Smooth muscle cell (in vitro differentiated cells): ENCODE results near the gene DDX4. TPM values are rescaled to one million over a fixed set of nuclear protein-coding genes. Genes with fewer than 3 reads are reported as not detected.

Experiments
- DNase-seq: peaks from one replicate; lab custom pipeline; 2025; ENCODE audit not compliant: unreplicated experiment; lab: John Stamatoyannopoulos, UW
- H2AFZ ChIP-seq: fragments of 200-600 bp; sonication (generic); 2 replicates; pipeline ENCODE4 v1.6.0; 2016; ENCODE audit warnings: antibody characterized with exemption, low read depth, mild to moderate bottlenecking
- H3F3A ChIP-seq: fragments of 200-600 bp; sonication (generic); 2 replicates; pipeline ENCODE4 v1.6.0; 2017; ENCODE audit warnings: antibody characterized with exemption, low read depth
- H3K27ac ChIP-seq: fragments of 200-600 bp; sonication (generic); 2 replicates; pipeline ENCODE4 v1.5.1; 2016; ENCODE audit warnings: low read depth, mild to moderate bottlenecking
- H3K27me3 ChIP-seq: fragments of 200-600 bp; sonication (generic); 2 replicates; pipeline ENCODE4 v1.6.1; 2016; ENCODE audit warnings: low read depth, mild to moderate bottlenecking
- H3K36me3 ChIP-seq: fragments of 200-600 bp; sonication (generic); 2 replicates; pipeline ENCODE4 v1.5.1; 2016; ENCODE audit warnings: low read depth
- H3K4me1 ChIP-seq: fragments of 200-600 bp; sonication (generic); 2 replicates; pipeline ENCODE4 v1.5.1; 2016; ENCODE audit warnings: low read depth
- H3K4me2 ChIP-seq: fragments of 200-600 bp; sonication (generic); 2 replicates; pipeline ENCODE4 v1.6.0; 2016; ENCODE audit warnings: mild to moderate bottlenecking
- H3K4me3 ChIP-seq: fragments of 200-600 bp; sonication (generic); 2 replicates; pipeline ENCODE4 v1.5.1; 2016; ENCODE audit warnings: mild to moderate bottlenecking
- H3K79me2 ChIP-seq: fragments of 200-600 bp; sonication (generic); 2 replicates; pipeline ENCODE4 v1.6.0; 2016; ENCODE audit warnings: low read depth, mild to moderate bottlenecking
- H3K9ac ChIP-seq: fragments of 200-600 bp; sonication (generic); 2 replicates; pipeline ENCODE4 v1.6.0; 2016; ENCODE audit warnings: low read depth
- H3K9me3 ChIP-seq: fragments of 200-600 bp; sonication (generic); replicated peaks from 2 replicates; pipeline ENCODE4 v1.5.1; 2016; ENCODE audit warnings: low read depth
- H4K20me1 ChIP-seq: fragments of 200-600 bp; sonication (generic); 2 replicates; pipeline ENCODE4 v1.6.0; 2016; ENCODE audit warnings: low read depth
- WGBS: methylation state at CpG from one replicate; pipeline ENCODE4 v1.1.7; 2016; ENCODE audit warnings: low lambda C conversion rate; 5-methylcytosine and 5-hydroxymethylcytosine counted together
- polyA plus RNA-seq: library from polyadenylated mRNA; unstranded; fragments of >200 nt; fragmentation: Nextera tagmentation; extraction: Ambion mirVana; gene quantifications from 2 replicates; pipeline ENCODE4 v1.2.1, GENCODE V29; 2016
- small RNA-seq: library from RNA; depleted of rRNA; stranded (forward); fragments of <200 nt; gene quantifications from one replicate; pipeline ENCODE3, GENCODE V24; 2014
- total RNA-seq: library from RNA; depleted of rRNA; stranded (reverse); fragments of >200 nt; gene quantifications from 2 replicates; pipeline ENCODE4 v1.2.3, GENCODE V29; 2014
- TF ChIP-seq, protein P1 (sequence below): fragments of 200-600 bp; sonication (generic); IDR thresholded peaks from 2 replicates; pipeline ENCODE4 v1.5.1; 2017; ENCODE audit warnings: borderline replicate concordance, mild to moderate bottlenecking, antibody characterized with exemption; ENCODE audit not compliant: insufficient read depth, poor library complexity, severe bottlenecking

DDX4 gene
- total and polyA plus RNA-seq, 2 experiments from 2014 or later: 0.09 TPM; not detected in 1

DNA sequence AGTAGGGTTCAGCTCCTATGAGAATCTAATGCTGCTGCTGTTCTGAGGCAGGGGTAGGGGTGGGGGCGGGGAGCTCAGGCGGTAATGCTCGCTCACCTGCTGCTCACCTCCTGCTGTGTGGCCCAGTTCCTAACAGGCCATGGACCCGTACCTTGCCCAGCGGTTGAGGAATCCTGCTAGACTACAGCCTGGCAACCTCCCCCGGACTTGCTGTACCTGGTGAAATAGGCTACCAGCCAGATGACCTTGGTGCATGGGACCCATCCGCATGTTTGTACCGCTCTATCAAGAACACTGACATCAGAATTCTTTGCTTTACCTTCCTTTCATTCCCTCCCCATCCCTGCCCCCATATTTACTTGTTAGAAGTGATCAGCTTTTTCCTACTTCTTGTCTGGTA is 128.6 kb downstream of the DDX4 start:
- H3K27me3 ChIP-seq: no peaks in the 10 kb centered on the region

More for the DNA sequence above, 128.6 kb downstream of the DDX4 start:
- WGBS: 96% methylated on average over 8 of the region's 8 CpGs
- DNase-seq: no peak
- no peaks in the 10 kb centered on the region for H3K79me2 ChIP-seq
- no peak overlapping the region for H3K9ac ChIP-seq
- peaks cover 4% of the 10 kb centered on the region for H3F3A ChIP-seq
- H4K20me1 ChIP-seq: no peaks in the 10 kb centered on the region
- H2AFZ ChIP-seq: no peak overlapping the region
- H3K4me1 ChIP-seq: peaks cover 12% of the 10 kb centered on the region
- no peaks in the 10 kb centered on the region for H3K36me3 ChIP-seq
- H3K9me3 ChIP-seq: no peaks in the 10 kb centered on the region
- no peak overlapping the region for H3K4me3 ChIP-seq
- TF ChIP-seq, protein P1, sequence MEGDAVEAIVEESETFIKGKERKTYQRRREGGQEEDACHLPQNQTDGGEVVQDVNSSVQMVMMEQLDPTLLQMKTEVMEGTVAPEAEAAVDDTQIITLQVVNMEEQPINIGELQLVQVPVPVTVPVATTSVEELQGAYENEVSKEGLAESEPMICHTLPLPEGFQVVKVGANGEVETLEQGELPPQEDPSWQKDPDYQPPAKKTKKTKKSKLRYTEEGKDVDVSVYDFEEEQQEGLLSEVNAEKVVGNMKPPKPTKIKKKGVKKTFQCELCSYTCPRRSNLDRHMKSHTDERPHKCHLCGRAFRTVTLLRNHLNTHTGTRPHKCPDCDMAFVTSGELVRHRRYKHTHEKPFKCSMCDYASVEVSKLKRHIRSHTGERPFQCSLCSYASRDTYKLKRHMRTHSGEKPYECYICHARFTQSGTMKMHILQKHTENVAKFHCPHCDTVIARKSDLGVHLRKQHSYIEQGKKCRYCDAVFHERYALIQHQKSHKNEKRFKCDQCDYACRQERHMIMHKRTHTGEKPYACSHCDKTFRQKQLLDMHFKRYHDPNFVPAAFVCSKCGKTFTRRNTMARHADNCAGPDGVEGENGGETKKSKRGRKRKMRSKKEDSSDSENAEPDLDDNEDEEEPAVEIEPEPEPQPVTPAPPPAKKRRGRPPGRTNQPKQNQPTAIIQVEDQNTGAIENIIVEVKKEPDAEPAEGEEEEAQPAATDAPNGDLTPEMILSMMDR: no peak
- H3K27ac ChIP-seq: no peak overlapping the region
- H3K4me2 ChIP-seq: no peak overlapping the region

Small RNA genes lying within 50 kb of the gene (small RNA-seq; reads per million reads assigned to genes)
- gene AC016632.1 (not detected), gene RNA5SP183 (not detected)

Other genes with a start within 250 kb of the DDX4 start
- gene PLPP1, start 203.1 kb upstream of the DDX4 start, total RNA-seq: 76.1 and 108 TPM in 2 replicates
- gene PLPP1, start 203.1 kb upstream of the DDX4 start, polyA plus RNA-seq: 47.2 and 95.2 TPM in 2 replicates
- 41.0 and 43.9 TPM in 2 replicates for gene SLC38A9, start 25.7 kb upstream of the DDX4 start, total RNA-seq
- gene SLC38A9, start 25.7 kb upstream of the DDX4 start, polyA plus RNA-seq: 19.8 and 20.8 TPM in 2 replicates
- 2.2 TPM in 2 replicates for gene IL31RA, start 113.3 kb downstream of the DDX4 start, total RNA-seq
- gene IL31RA, start 113.3 kb downstream of the DDX4 start, polyA plus RNA-seq: 0.63 and 0.67 TPM in 2 replicates